AG04450 (cell line): Measurements from ENCODE around the gene NPC1L1. TPM values are rescaled to one million over a fixed set of nuclear protein-coding genes. Genes with fewer than 3 reads are reported as not detected.

ENCODE experiments used
- CTCF ChIA-PET: fragments of 300-600, 350-600 bp; formaldehyde crosslinking; extraction: SDS; loops from one replicate; lab custom pipeline; 2022; ENCODE audit warnings: antibody characterized with exemption, inconsistent platforms; lab: Charles Lee
- POLR2A ChIA-PET: fragments of 350-600 bp; formaldehyde crosslinking; extraction: SDS; loops from one replicate; lab custom pipeline; 2021; ENCODE audit warnings: antibody characterized with exemption, inconsistent platforms; lab: Yijun Ruan, JAX
- DNase-seq: peaks from one replicate; pipeline ENCODE4 v3.0.0-alpha.2; 2011; ENCODE audit warnings: low read depth, low spot score
- H3K27ac ChIP-seq: one replicate; pipeline ENCODE4 v1.5.1; 2012; ENCODE audit warnings: low read depth, low read length, control low read depth
- H3K27me3 ChIP-seq: one replicate; pipeline ENCODE4 v1.6.0; 2012; ENCODE audit warnings: low read length; ENCODE audit not compliant: control insufficient read depth, insufficient read depth
- H3K4me3 ChIP-seq: 2 replicates; pipeline ENCODE4 v1.5.1; 2011; ENCODE audit warnings: mild to moderate bottlenecking, low read depth, low read length, control low read depth
- H3K9me3 ChIP-seq: 2 replicates; pipeline ENCODE4 v1.5.1; 2012; ENCODE audit warnings: low read length; ENCODE audit not compliant: control insufficient read depth, insufficient read depth
- polyA plus RNA-seq: library from polyadenylated mRNA; depleted of rRNA; stranded (reverse); fragments of >200 nt; gene quantifications from 2 replicates; pipeline ENCODE4 v1.2.3, GENCODE V29; 2011; rRNA removed
- small RNA-seq: library from RNA; depleted of rRNA; stranded (forward); fragments of <200 nt; gene quantifications from one replicate; pipeline ENCODE3, GENCODE V24; 2012; ENCODE audit warnings: low read depth; ENCODE audit not compliant: insufficient read length
- TF ChIP-seq, protein P1 (sequence below): IDR thresholded peaks from 2 replicates; pipeline ENCODE4 v1.5.1; 2011; ENCODE audit warnings: low read depth, low read length, control low read depth, inconsistent platforms

Gene NPC1L1
- polyA plus RNA-seq, 1 experiment: 0.36 TPM

DNA sequence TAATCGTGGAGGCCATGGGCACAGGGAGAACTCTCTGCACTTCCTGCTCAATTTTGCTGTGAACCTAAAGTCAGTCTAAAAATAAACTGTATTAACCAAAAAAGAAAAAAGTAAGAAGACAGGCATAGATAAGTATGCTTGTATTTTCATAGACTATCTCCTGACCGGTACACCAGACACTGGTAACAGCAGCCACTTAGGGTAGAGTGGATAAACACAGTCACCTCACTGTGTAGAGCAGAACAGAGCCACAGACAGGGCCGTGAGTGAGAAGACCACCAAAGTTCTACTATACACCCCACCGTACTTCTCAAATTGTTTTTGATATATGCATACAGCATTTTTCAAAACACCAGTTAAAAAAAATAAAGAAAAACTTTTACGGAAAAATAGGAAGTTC lies 75.6 kb downstream of the NPC1L1 start:
- H3K27ac ChIP-seq: no peak overlapping the region
- ChIA-PET POLR2A (no interaction called here), CTCF (interaction anchor here (0.6 kb wide), 1 partner anchor 25 kb away, joined by 3 read pairs; no protein-coding TSS in a partner anchor)
- DNase-seq: no peak
- TF ChIP-seq, protein P1, sequence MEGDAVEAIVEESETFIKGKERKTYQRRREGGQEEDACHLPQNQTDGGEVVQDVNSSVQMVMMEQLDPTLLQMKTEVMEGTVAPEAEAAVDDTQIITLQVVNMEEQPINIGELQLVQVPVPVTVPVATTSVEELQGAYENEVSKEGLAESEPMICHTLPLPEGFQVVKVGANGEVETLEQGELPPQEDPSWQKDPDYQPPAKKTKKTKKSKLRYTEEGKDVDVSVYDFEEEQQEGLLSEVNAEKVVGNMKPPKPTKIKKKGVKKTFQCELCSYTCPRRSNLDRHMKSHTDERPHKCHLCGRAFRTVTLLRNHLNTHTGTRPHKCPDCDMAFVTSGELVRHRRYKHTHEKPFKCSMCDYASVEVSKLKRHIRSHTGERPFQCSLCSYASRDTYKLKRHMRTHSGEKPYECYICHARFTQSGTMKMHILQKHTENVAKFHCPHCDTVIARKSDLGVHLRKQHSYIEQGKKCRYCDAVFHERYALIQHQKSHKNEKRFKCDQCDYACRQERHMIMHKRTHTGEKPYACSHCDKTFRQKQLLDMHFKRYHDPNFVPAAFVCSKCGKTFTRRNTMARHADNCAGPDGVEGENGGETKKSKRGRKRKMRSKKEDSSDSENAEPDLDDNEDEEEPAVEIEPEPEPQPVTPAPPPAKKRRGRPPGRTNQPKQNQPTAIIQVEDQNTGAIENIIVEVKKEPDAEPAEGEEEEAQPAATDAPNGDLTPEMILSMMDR: no peak
- H3K27me3 ChIP-seq: no peaks in the 10 kb centered on the region
- no peak overlapping the region for H3K4me3 ChIP-seq
- H3K9me3 ChIP-seq: no peaks in the 10 kb centered on the region

DNA sequence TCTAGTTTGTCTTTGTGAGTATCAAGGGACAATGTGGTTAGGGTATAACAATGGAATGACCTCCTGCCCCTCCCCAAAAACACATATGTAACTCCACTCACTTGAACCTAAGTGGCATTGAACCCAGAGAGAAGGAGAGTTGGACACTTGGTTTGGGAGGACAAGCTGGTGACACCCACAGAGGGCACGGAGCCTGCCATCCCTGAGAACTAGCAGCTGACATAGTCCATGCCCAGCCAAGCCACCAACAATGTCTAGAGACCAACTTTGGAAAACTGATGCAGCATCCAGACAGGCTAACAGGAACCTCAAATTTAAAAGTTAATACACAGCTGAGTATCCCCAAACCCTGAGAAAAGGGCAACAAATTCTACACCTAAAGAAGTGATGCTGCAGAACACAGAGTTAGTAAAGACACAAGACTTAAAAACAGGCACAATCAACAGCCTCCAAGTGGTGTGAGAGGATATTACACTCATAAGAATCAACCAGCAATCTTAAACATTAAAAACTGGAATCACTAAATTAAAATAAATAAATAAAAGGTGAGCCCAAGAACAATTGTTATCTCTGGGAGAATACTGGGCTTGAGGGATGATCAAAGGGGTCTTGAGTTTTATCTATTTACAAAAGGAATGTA lies 77.8 kb downstream of the NPC1L1 start:
- TF ChIP-seq, protein P1: peak; percentile 35
- Histone ChIP-seq H3K27ac (no peak overlapping the region), H3K27me3 (no peaks in the 10 kb centered on the region), H3K9me3 (no peaks in the 10 kb centered on the region), H3K4me3 (no peak overlapping the region)
- ChIA-PET CTCF (interaction anchor here (0.9 kb wide), 1 partner anchor 116 kb away, joined by 3 read pairs; no protein-coding TSS in a partner anchor), POLR2A (no interaction called here)
- no peak for DNase-seq

Small RNA genes within 50 kb of the gene (small RNA-seq; reads per million reads assigned to genes)
- gene RNU6-1097P: not detected

Other genes with a start within 250 kb of the NPC1L1 start
- gene CAMK2B, start 215.7 kb downstream of the NPC1L1 start, polyA plus RNA-seq: 0.12 TPM in 1 of 2 replicates, not detected in the other
- 61.4 and 77.0 TPM in 2 replicates for gene NUDCD3, start 50.7 kb downstream of the NPC1L1 start, polyA plus RNA-seq
- gene DDX56, start 32.6 kb upstream of the NPC1L1 start, polyA plus RNA-seq: 45.9 and 52.6 TPM in 2 replicates
- 76.4 and 78.4 TPM in 2 replicates for gene TMED4, start 40.9 kb upstream of the NPC1L1 start, polyA plus RNA-seq
- gene OGDH, start 65.3 kb upstream of the NPC1L1 start, polyA plus RNA-seq: 35.8 and 38.6 TPM in 2 replicates
- gene ZMIZ2, start 207.5 kb upstream of the NPC1L1 start, polyA plus RNA-seq: 4.8 and 7.7 TPM in 2 replicates